Measurements from ENCODE around the gene TMEM98.
"Not testable (repeated sequence)": the region's sequence is repeated elsewhere in the genome, so short reads cannot be mapped to it uniquely, and the experiment has no call there.

The TMEM98 gene, protein sequence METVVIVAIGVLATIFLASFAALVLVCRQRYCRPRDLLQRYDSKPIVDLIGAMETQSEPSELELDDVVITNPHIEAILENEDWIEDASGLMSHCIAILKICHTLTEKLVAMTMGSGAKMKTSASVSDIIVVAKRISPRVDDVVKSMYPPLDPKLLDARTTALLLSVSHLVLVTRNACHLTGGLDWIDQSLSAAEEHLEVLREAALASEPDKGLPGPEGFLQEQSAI

DNA sequence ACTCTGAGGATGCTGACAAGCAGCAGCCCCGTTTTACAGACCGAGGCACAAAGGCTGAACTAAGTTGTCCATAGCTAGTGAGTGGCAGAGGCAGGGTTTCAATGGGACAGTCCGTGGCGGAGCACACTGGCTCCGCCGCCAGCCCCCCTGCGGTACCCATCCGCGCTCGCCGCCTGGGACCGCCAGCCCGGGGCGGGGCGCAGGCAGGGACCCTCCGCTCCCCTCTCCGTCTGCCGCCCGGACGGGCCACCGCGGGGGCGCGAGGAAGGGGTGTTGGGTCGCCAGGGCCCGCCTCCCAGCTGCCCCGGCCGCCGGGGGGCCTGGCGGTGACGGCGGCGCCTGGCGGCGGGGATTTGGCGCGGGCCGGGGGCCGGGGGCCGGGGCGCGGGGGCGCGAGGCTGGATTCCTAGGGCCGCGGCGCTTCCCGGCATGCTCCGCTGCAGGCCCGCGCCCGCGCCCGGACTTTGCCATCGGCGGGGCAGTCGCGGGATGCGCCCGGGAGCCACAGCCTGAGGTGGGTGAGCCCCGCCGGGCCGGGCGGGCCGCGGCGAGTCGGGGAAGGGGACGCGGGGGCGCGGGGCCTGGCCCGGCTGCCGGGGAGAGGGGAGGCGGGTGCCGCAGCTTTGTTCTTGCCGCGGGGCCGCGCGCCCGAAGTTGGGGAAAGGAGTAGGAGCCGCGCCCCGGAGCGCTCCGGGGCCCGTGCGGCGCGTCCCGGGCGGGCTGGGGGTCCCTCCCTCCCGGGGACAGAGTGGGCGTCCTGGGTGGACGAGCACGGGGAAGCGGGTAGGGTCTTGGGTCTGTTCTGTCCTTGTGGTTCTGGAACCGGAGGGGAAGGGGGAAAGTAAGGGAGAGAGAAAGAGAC is at the start of gene TMEM98:
Gene TMEM98, plus strand, starts transcription at position 430 of the 862 bp plus-strand sequence. CDS start 3,376 bp downstream, outside the sequence.
- DNase-seq: peak in 2 of 3 donors; percentile 5 to 6

DNA sequence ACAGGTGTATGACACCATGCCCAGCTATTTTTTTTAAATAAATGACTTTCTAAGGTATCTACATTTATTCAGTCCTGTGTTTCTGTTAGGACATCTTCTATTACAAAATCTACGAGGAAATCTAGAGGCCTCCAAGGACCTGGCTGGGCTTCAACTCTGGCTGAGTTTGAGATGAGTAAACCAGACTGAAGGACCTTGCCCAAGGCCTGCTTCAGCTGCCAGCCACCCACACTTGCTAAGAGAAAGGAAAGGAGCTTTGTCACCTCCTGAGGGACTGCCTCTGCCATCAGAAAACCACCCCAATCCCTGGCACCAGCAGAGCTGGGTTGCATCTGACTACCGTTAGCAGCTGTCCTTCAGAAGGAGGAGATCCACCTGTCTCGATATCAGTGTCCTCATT is 49.7 kb upstream of the TMEM98 start:
- peak; percentile 74 to 86 (median 82) for DNase-seq

DNA sequence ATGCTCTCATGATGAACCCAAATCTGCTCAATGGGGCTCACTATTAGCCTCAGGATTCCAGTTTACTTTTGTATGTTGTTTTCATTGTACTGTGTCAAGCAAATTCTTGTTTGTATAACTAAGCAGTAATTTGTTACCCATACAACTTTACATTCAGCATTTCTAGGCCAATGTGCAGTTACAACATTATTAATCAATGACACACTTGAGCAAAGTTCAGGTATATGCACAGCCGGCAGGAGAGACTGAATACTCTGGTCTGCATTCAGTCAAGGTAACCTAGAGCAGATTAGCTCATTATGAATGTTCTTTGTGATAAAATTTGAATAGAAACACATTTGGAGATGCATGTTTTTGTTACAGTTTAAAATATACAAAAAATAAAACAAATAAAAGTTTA is 48.8 kb upstream of the TMEM98 start:
- no peak for DNase-seq

DNA sequence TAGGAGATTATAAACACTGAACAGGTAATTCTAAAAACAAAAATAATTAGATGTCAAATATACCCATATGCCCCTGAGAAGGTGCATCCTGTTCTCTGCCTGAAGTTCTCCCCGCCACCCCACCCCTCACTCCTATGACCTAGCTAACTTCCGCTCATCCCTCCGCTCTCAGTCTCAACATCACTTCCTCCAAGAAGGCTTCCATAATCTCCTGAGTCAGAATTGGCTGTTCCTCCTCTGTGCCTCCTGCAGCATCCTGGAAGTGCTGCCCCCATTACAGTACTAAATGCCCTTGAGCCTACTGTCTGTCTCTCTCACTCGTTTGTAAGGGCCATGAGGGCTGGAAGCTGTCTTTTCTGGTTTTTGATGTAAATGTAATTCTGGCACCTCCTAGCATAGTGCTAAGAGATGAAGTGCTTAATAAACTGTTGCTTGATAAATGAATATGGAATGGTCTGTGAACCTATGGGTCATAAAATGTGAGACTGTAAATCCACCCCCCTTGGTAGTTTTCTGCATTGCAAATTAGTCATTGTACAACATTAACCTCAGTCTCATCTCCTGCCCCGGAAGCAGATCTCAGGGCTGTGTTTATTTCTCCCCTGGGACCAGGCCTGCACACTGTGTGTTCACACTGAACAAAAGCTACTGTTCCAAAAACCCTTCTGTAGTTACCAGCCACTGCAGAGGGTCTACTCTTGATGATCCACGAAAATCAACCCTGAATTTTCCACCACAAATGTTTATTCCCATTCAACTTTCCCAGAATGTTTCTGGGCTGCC is 47.1 kb upstream of the TMEM98 start:
- peak; percentile 29 to 47 (median 37) for DNase-seq

DNA sequence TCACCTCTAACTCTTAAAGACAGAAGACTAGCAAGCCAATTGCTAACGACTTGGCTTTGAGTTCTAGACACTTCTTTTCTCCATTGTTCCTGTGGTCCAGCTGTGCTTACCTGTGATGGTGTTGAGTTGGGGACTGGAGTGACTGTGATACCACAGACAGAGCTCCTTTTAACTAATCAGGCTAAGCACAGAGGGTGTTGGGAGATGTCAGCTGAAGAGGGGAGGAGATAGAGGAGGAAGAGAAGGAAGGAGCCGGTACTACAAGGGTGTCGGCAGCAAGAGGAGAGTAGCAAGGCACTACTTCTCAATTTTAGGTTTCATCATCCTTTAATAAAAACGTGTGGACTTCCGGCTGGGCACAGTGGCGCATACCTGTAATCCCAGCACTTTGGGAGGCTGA is 45.9 kb upstream of the TMEM98 start:
- DNase-seq: no peak

DNA sequence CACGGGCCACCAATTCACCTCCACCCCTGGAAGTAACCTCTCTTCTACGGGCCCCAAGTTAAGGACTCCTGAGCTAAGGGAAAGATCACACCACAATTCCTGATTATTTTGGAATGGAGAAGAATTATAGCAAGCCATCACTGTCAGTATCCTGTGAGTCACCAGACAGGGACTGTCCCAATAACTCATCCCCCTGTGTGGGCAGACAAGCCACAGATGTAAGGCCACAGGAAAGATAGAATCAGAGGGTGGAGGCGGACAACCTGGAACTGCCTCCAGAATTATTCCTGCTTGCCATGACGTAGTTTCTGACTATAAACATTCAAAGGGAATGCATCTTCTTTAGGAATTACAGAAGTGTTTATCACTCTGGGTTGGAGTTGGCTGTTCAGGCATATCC is 45.2 kb upstream of the TMEM98 start:
- DNase-seq: peak; percentile 87 to 90 (median 88)

DNA sequence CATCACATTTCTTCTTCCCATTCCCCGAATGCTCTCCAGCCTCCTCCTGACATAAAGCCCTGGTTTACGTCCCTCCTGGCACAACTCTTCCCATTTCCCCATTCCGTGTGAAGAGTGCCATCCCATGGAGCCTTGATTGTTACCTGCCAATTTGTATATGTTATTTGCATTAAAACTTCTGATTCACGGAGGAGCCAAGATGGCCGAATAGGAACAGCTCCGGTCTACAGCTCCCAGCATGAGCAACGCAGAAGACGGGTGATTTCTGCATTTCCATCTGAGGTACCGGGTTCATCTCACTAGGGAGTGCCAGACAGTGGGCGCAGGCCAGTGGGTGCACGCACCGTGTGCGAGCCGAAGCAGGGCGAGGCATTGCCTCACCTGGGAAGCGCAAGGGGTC is 41.0 kb upstream of the TMEM98 start:
- DNase-seq: not testable (repeated sequence)

DNA sequence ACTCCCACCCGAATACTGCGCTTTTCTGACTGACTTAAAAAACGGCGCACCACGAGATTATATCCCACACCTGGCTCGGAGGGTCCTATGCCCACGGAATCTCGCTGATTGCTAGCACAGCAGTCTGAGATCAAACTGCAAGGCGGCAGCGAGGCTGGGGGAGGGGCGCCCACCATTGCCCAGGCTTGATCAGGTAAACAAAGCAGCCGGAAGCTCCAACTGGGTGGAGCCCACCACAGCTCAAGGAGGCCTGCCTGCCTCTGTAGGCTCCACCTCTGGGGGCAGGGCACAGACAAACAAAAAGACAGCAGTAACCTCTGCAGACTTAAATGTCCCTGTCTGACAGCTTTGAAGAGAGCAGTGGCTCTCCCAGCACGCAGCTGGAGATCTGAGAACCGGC is 40.5 kb upstream of the TMEM98 start:
- not testable (repeated sequence) for DNase-seq

DNA sequence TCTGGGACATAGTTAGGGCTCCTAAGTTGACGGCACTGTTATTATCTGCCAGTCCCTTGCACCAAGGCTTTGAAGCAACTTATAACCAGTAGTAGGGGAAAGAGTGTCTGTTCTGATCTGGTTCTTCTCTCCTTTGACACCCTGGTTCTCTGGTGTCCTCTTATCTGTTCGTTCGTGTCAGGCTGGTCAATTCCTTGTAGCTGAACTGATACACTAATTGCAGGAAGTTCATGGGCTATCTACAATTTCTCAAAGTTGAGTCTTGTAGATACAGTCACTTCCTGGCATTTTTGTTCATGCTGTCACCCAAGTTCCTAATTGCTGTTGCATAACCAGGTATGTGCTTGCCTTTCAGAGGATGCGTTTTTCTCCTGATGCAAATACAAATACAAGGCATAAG is 33.7 kb upstream of the TMEM98 start:
- no peak for DNase-seq

DNA sequence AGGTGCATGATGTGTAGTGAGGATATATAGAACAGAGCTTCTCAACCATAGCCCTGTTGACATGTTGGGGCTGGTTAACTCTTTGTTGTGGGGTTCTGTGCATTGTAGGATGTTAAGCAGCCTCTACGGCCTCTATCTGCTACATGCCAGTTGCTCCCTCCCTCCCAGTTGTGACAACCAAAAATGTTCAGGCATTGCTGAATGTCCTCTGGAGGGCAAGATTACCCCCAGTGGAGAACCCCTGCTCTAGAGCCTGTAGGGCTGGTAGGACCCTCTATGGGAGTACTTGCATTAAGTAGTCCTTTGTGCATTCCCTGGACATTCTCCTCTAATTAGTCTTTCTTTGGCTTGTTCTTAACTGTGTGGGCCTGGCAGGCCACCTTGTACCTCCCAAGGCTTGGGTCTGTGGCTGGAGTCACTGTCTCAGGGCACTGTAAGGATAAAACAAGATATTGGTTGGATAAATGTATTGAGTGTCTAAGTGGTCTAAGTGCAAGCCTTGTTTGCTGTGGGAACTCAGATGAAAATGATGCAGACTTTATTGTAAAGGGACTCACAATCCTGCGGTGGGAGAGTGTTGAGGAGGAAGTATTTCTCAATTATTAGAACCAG is 31.2 kb upstream of the TMEM98 start:
- no peak for DNase-seq

DNA sequence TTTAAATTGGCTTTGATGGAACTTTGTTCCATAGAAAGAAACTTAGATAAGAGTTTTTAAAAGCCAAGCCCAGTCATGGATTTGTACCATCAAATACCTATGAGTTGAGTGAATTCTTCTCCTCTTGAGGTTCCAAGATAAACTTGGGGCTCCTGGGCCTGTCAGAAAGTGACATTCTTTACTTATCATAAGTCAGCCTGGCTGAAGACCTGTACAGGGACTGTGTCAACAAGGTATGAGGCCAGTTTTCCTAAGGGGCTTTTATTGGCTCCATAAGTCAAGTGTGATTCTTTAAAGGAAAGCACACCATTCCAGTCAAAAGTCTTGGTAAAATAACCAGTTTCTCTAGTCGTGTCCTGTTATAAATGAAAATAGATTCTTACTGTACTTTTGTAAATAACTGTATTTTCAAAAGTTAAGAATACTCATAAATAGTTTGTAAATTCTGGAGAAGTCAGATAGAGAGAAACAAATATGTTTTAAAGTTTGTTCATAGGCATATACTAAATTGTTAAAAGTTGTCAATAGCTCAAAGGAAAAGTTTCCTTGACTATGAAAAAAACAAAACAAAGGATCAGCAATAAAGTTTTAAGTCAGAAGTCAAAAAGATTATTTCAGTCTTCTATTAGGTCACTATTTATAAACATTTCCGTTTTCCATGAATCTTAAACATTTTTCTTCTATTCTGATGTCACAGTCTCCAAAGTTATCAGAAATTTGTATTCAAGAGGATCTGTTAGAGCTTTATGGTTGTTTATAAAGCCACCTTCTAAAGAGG is 28.5 kb upstream of the TMEM98 start:
- DNase-seq: no peak

DNA sequence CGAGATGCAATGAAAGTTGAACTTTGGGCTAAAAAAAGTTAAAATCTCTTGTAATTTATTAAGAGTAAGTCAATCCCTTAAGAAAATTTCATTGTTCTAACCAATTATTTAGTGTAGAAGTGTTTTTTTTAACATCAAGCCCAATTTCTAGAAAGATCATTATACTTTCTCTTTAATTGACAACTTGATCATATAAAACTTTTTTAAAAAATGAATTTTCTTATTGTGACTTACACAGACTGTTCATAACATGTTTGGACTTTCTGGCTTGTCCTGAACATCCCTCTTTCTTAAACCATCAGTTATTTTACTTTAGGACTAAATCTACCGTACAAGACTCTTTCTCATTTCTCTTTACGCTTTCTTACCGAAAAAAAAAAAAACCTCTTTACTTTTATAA is 26.2 kb upstream of the TMEM98 start:
- no peak for DNase-seq

DNA sequence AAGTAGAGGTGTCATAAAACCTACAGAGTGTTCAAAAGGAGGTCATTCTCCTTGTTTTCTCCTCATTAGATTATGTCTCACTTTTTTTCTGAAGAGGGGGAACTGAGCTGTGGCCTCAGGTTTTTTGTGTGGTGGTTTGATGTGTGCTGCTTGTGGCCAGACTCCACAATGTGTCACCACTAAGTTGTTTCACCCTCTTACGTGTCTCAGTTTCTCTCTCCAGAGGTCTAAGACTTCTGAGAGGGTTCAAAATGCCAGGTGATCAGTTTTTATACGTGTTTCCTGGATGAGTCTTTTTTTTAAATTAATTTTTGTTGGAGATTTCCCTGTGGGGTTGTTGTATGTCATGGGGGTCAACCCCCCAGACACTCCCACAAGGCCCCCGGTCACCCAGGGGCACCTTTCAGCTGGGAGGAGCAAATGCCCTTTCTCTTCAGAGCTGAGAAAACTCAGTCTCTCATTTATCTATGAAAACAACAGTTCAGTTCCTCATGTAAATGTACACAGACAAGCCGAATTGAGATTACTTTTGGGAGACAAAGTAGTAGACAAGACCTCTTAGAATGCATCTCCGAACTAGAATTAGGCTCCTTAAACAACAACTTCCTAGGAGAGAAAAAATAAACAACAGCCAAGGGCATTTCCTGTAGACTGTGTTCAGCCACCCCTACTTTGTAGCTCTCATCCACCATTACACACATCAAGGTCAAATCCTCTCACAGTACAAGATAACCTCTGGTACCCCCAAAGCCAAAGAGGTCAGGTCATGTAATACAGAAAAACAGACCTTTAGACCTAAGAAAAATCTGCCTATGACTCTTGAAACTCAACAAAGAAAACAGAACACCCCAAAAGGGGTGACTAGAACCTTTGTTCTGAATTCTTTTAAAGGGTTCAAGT is 23.9 kb upstream of the TMEM98 start:
- DNase-seq: no peak

DNA sequence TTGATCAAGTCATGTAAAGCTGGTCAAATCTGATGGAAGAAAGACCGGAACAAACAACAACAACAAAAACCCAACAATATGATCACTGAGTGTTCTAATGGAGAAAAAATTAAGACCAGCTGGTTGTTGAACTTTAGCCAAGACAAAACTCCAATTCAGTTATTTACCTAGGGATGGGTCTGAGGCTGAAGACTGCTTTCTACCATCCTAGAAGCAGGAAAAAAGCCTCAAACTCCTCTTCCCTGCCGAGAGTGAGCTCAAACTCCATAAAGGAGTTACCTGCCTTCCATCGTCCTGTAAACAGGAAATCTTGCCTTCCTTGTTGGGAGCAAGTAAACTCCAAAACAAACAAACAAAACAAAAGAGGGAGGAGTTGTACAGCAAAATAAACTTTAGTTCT is 23.1 kb upstream of the TMEM98 start:
- no peak for DNase-seq

DNA sequence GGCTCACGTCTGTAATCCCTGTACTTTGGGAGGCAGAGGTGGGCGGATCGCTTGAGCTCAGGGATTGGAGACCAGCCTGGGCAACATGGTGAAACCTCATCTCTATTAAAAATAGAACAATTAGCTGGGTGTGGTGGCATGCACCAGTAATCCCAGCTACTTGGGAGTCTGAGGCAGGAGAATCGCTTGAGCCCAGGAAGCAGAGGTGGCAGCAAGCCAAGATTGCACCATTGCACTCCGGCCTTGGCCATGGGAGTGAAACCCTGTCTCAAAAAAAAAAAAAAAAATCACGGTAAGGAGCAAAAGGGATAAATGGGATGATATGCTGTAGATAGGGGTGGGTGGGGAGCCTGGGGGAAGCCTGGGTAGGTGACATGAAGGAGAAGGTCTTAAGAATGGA is 20.4 kb upstream of the TMEM98 start:
- no peak for DNase-seq

DNA sequence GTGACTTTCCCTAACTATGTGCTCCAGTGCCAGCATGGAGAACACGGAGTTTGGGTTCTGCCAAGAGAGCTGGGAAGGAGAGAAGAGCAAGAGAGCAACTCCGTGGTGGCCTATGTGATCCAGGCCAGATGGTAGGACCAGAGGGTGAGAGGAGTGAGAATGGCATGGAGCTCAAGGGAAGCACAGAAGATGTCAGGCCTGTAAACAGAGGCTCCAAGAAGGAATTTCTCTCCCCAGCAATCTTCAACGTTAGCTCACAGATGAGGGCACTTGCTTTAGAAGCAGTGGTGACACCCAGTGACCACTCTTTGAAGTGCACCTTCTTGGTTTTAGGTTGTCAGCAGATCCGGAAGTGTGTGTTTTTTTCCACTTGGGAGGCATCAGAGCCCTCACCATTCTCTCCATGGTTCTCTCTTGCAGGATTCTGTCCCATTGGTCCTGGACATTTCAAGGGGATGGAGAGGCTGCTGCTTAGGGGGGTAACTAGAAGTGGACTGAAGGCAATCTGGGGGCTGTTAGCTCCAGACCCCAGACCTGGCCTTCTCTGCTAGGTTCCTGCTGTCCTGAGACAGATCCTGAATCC is 18.1 kb upstream of the TMEM98 start:
- peak; percentile 74 to 82 (median 79) for DNase-seq

DNA sequence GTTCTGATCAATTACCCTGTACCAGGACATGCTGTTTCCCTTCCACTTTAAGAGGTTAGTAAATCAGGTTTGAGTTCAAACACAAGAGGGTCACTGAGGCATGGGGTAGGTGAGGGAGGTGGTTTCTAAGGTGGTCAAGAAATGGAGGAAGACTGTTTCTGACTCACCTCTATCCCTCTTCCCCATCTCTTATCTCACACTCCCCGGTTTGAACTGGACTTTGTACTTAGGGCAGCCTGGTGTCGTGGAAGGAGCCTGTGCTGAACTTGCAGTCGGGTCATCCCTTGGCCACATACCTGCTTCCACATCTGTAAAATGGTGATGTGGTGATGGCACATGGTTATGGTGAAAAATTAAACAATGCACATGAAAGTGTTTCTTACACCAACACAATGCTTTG is 17.2 kb upstream of the TMEM98 start:
- no peak for DNase-seq

DNA sequence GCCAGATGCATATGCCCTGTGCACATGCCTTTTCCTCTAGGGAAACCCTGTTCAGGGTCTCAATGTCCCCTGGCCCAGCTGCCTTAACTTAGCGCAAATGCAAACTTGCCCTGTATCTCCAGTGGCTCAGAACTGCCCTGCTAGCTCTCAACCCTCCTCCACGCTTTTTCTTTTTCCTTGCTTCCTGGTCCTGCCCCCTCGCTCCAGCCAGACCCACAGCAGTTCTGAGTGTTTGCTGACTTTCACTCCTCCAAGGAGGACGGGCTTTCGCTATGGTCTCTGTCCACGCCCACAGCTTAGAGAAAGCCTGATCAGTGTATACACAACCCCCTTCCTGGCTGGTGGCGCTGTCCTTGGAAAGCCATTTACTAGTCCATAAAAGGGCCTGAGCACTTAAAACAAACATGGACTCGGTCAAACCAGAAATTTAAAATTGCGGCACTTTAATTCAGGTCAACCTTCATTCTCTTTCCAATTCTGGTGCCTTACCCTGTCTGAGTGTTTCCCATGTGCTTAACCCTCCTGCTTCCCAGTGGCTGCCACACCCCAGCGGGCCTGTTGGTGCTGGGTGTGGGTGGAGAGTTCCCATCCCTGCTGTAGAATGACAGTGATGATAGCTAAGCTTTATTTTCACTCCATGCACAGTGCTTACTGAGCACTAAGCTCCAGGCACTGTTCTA is 15.6 kb upstream of the TMEM98 start:
- DNase-seq: no peak

DNA sequence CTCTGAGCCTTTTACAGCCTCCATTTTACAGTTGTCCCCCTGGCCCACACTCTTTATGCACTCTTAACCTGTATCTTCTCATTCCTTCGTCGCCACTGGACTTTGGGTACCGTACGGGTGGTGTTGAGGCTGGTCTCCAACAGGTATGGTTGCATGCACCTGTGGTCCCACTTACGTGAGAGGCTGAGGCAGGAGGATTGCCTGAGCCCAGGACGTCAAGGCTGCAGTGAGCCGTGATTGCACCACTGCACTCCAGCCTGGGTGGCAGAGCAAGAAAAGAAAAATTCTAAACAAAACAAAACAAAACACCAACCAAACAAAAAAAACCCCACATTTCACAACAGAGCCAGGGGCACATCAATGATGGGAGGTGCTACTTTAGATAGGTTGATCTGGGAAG is 14.4 kb upstream of the TMEM98 start:
- DNase-seq: no peak

DNA sequence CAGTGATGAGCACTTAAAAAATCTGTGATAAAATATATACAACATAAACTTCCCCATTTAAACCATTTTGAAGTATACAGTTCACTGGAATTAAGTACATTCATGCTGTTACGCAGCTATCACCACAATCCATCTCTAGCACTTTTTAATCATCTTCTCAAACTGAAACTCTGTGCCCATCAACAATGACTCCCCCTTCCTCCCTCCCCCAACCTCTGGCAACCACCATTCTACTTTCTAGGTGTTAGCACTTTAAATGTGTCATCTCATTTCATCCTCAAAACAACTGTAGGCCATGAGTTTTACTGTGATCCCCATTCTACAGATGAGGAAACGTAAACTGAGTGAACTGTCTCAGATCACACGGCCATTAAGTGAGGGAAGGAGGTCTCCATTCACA is 13.8 kb upstream of the TMEM98 start:
- DNase-seq: no peak
